SK-N-SH (cell line): ENCODE measurements around the gene EZR. TPM values are rescaled to one million over a fixed set of nuclear protein-coding genes. Genes with fewer than 3 reads are reported as not detected.

Source experiments
- CTCF ChIA-PET: fragments of 300-600, 350-600 bp; formaldehyde crosslinking; extraction: SDS; loops from one replicate; lab custom pipeline; 2021; lab: Yijun Ruan, JAX
- POLR2A ChIA-PET: fragments of 350-600 bp; sonication (Branson Sonifier 250); formaldehyde crosslinking; extraction: SDS; loops from one replicate; lab custom pipeline; 2020; ENCODE audit warnings: antibody characterized with exemption, inconsistent platforms; lab: Yijun Ruan, JAX
- DNase-seq: peaks from one replicate; pipeline ENCODE4 v3.0.0; 2012
- H2AFZ ChIP-seq: fragments of 200-600 bp; sonication (generic); 2 replicates; pipeline ENCODE4 v1.8.1; 2016; ENCODE audit warnings: antibody characterized with exemption, mild to moderate bottlenecking, low read depth
- H3F3A ChIP-seq: fragments of 200-600 bp; sonication (generic); replicated peaks from 2 replicates; pipeline ENCODE3; 2016; ENCODE audit warnings: antibody characterized with exemption, mild to moderate bottlenecking; ENCODE audit not compliant: insufficient read depth
- H3K27ac ChIP-seq, 2 experiments: fragments of 200-500 bp in 1 of 2; fragments of 200-600 bp in 1 of 2; sonication (Bioruptor generic) in 1 of 2; sonication (generic), shearing (Covaris generic) in 1 of 2; 2 replicates each; pipeline versions ENCODE4 v1.5.1 to v1.6.1; 2014 to 2016; ENCODE audit warnings: low read depth in 2 of 2, inconsistent platforms in 1 of 2, low read length in 1 of 2, mild to moderate bottlenecking in 1 of 2, mixed read lengths in 1 of 2
- H3K27me3 ChIP-seq: fragments of 200-600 bp; sonication (generic), shearing (Covaris generic); 2 replicates; pipeline ENCODE4 v1.6.1; 2016; ENCODE audit warnings: mixed run types; ENCODE audit not compliant: insufficient read depth
- H3K36me3 ChIP-seq, 2 experiments: fragments of 200-500 bp in 1 of 2; fragments of 200-600 bp in 1 of 2; sonication (Bioruptor generic) in 1 of 2; sonication (generic) in 1 of 2; replicated peaks in 1 of 2; 2 replicates each; pipeline versions ENCODE3 to v1.5.1; 2014 to 2016; ENCODE audit warnings: low read length in 1 of 2, mild to moderate bottlenecking in 1 of 2; ENCODE audit not compliant: insufficient read depth in 2 of 2, control insufficient read depth in 1 of 2
- H3K4me1 ChIP-seq, 2 experiments: fragments of 200-500 bp in 1 of 2; fragments of 200-600 bp in 1 of 2; sonication (Bioruptor generic) in 1 of 2; sonication (generic), shearing (Covaris generic) in 1 of 2; 2 replicates each; pipeline versions ENCODE4 v1.5.1 to v1.6.1; 2014 to 2016; ENCODE audit warnings: low read depth in 1 of 2, low read length in 1 of 2, mixed run types in 1 of 2; ENCODE audit not compliant: insufficient read depth in 2 of 2, control insufficient read depth in 1 of 2
- H3K4me2 ChIP-seq: fragments of 200-600 bp; sonication (generic), shearing (Covaris generic); 2 replicates; pipeline ENCODE4 v1.6.1; 2017; ENCODE audit warnings: mixed run types
- H3K4me3 ChIP-seq, 2 experiments: fragments of 200-500 bp in 1 of 2; fragments of 200-600 bp in 1 of 2; sonication (Bioruptor generic) in 1 of 2; sonication (generic), shearing (Covaris generic) in 1 of 2; 2 replicates each; pipeline versions ENCODE4 v1.5.1 to v1.8.1; 2014 to 2016; ENCODE audit warnings: low read depth in 2 of 2, inconsistent platforms in 1 of 2, low read length in 1 of 2, mild to moderate bottlenecking in 1 of 2, mixed read lengths in 1 of 2, moderate library complexity in 1 of 2
- H3K79me2 ChIP-seq: fragments of 200-600 bp; sonication (generic); 2 replicates; pipeline ENCODE4 v1.8.1; 2017; ENCODE audit warnings: mild to moderate bottlenecking; ENCODE audit not compliant: insufficient read depth
- H3K9ac ChIP-seq: fragments of 200-600 bp; sonication (generic); 2 replicates; pipeline ENCODE4 v1.6.1; 2017; ENCODE audit warnings: mixed run types
- H3K9me2 ChIP-seq: fragments of 200-600 bp; sonication (generic); 2 replicates; pipeline ENCODE4 v1.6.1; 2017; ENCODE audit warnings: mixed run types
- H3K9me3 ChIP-seq: fragments of 200-600 bp; sonication (generic); 2 replicates; pipeline ENCODE4 v1.6.1; 2017; ENCODE audit warnings: mixed run types, mild to moderate bottlenecking, moderate library complexity
- H4K20me1 ChIP-seq: fragments of 200-600 bp; sonication (generic); 2 replicates; pipeline ENCODE4 v1.6.1; 2017; ENCODE audit warnings: mild to moderate bottlenecking, mixed run types; ENCODE audit not compliant: insufficient read depth
- CHD2 ChIP-seq: fragments of 150-350 bp; IDR thresholded peaks from 2 replicates; pipeline ENCODE4 v1.6.1; 2018; ENCODE audit warnings: low read length; ENCODE audit not compliant: partially characterized antibody
- ELF1 ChIP-seq: IDR thresholded peaks from 2 replicates; pipeline ENCODE4 v1.4.0; 2012
- EP300 ChIP-seq, 2 experiments: IDR thresholded peaks; 2 replicates each; pipeline versions ENCODE4 v1.4.0 to v1.6.1; 2012; ENCODE audit warnings: borderline replicate concordance in 1 of 2, low read depth in 1 of 2, low read length in 1 of 2
- FOSL2 ChIP-seq: IDR thresholded peaks from 2 replicates; pipeline ENCODE4 v1.4.0; 2012; ENCODE audit warnings: low read depth, mild to moderate bottlenecking, moderate library complexity, borderline replicate concordance
- FOXM1 ChIP-seq: IDR thresholded peaks from 2 replicates; pipeline ENCODE4 v1.4.0; 2012; ENCODE audit warnings: low read depth, mild to moderate bottlenecking
- MXI1 ChIP-seq: IDR thresholded peaks from 2 replicates; pipeline ENCODE4 v1.6.1; 2012; ENCODE audit warnings: mild to moderate bottlenecking, low read depth, low read length, improper control_type of control experiment
- NRF1 ChIP-seq: IDR thresholded peaks from 2 replicates; pipeline ENCODE4 v1.6.1; 2012; ENCODE audit warnings: low read depth, mild to moderate bottlenecking, low read length
- SIN3A ChIP-seq: IDR thresholded peaks from 2 replicates; pipeline ENCODE4 v1.6.1; 2012; ENCODE audit warnings: low read depth, mild to moderate bottlenecking, low read length, moderate library complexity, borderline replicate concordance
- SMC3 ChIP-seq: IDR thresholded peaks from 2 replicates; pipeline ENCODE4 v1.6.1; 2012; ENCODE audit warnings: low read depth, low read length, improper control_type of control experiment
- TAF1 ChIP-seq: IDR thresholded peaks from 2 replicates; pipeline ENCODE4 v1.6.1; 2012; ENCODE audit warnings: low read depth, mild to moderate bottlenecking, low read length, moderate library complexity, borderline replicate concordance
- WGBS: methylation state at CpG from one replicate; pipeline ENCODE4 v1.1.6; 2017; ENCODE audit warnings: low lambda C conversion rate; 5-methylcytosine and 5-hydroxymethylcytosine counted together
- polyA plus RNA-seq, 3 experiments: library from polyadenylated mRNA; depleted of rRNA; stranded (reverse); fragments of >200 nt; gene quantifications; 2 replicates each; pipeline ENCODE4 v1.2.3, GENCODE V29; 2012
- TF ChIP-seq, protein P1 (sequence below): IDR thresholded peaks from 2 replicates; pipeline ENCODE4 v1.4.0; 2012; ENCODE audit warnings: low read depth, borderline replicate concordance
- TF ChIP-seq, protein P2 (sequence below): fragments of 150-350 bp; IDR thresholded peaks from 2 replicates; pipeline ENCODE4 v1.6.1; 2017; ENCODE audit warnings: antibody characterized with exemption, low read length, low read depth, borderline replicate concordance
- TF ChIP-seq, protein P3 (sequence below): IDR thresholded peaks from 2 replicates; pipeline ENCODE4 v1.4.0; 2012; ENCODE audit warnings: low read depth
- TF ChIP-seq, protein P4 (sequence below): IDR thresholded peaks from 2 replicates; pipeline ENCODE4; 2012

The EZR gene
- polyA plus RNA-seq, 1 of the 3 experiments (the other 2 are of a cell fraction) = 92.0 TPM

DNA sequence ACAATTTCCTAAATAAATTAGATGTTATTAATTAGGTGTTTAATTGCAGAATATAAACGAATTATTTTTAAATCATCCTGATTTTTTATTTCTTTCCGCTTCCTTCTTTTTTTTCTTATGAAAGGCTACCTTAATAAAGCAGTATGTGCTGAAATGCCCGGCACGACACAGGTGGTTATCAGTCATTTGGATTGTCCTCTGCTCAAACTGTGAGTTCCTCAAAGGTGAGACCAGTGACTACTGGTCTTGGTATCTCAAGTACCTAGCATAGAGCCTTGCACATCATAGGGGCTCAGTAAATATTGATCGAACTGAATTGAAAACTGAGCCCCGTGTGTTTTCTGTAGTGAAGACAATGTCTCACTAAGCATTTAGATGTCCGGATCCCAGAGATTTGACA is 9.6 kb upstream of the EZR start:
- Histone ChIP-seq H3K9ac (no peak overlapping the region), H3K36me3 (no peaks in the 10 kb centered on the region), H3F3A (no peaks in the 10 kb centered on the region), H3K9me2 (no peaks in the 10 kb centered on the region), H4K20me1 (no peaks in the 10 kb centered on the region), H3K4me1 (peaks cover 0 to 2% of the 10 kb centered on the region in 2 experiments; a peak in 1 of 4 replicates), H3K27me3 (no peaks in the 10 kb centered on the region), H3K9me3 (no peaks in the 10 kb centered on the region), H3K4me2 (no peak overlapping the region), H3K27ac (no peak overlapping the region), H3K4me3 (no peak overlapping the region), H2AFZ (no peak overlapping the region), H3K79me2 (no peaks in the 10 kb centered on the region)
- WGBS = 67% methylated on average over 7 of the region's 7 CpGs
- ChIA-PET CTCF (no interaction called here), POLR2A (no interaction called here)
- TF ChIP-seq TAF1 (no peak), FOSL2 (no peak), SIN3A (no peak), MXI1 (no peak), SMC3 (no peak), CHD2 (no peak)
- TF ChIP-seq, protein P1, sequence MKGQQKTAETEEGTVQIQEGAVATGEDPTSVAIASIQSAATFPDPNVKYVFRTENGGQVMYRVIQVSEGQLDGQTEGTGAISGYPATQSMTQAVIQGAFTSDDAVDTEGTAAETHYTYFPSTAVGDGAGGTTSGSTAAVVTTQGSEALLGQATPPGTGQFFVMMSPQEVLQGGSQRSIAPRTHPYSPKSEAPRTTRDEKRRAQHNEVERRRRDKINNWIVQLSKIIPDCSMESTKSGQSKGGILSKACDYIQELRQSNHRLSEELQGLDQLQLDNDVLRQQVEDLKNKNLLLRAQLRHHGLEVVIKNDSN = no peak
- TF ChIP-seq, protein P2, sequence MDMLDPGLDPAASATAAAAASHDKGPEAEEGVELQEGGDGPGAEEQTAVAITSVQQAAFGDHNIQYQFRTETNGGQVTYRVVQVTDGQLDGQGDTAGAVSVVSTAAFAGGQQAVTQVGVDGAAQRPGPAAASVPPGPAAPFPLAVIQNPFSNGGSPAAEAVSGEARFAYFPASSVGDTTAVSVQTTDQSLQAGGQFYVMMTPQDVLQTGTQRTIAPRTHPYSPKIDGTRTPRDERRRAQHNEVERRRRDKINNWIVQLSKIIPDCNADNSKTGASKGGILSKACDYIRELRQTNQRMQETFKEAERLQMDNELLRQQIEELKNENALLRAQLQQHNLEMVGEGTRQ = no peak
- TF ChIP-seq, protein P3, sequence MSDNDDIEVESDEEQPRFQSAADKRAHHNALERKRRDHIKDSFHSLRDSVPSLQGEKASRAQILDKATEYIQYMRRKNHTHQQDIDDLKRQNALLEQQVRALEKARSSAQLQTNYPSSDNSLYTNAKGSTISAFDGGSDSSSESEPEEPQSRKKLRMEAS = no peak
- TF ChIP-seq, protein P4, sequence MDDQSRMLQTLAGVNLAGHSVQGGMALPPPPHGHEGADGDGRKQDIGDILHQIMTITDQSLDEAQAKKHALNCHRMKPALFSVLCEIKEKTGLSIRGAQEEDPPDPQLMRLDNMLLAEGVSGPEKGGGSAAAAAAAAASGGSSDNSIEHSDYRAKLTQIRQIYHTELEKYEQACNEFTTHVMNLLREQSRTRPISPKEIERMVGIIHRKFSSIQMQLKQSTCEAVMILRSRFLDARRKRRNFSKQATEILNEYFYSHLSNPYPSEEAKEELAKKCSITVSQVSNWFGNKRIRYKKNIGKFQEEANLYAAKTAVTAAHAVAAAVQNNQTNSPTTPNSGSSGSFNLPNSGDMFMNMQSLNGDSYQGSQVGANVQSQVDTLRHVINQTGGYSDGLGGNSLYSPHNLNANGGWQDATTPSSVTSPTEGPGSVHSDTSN = no peak
- DNase-seq = no peak

- Histone ChIP-seq H3K36me3 (no peaks in the 10 kb centered on the region), H3K9me3 (no peaks in the 10 kb centered on the region), H3K9me2 (no peaks in the 10 kb centered on the region), H3K4me1 (peaks cover 0 to 2% of the 10 kb centered on the region in 2 experiments; a peak in 1 of 4 replicates), H3F3A (no peaks in the 10 kb centered on the region), H3K27ac (no peak overlapping the region), H2AFZ (no peak overlapping the region), H4K20me1 (no peaks in the 10 kb centered on the region), H3K79me2 (no peaks in the 10 kb centered on the region), H3K4me2 (no peak overlapping the region), H3K9ac (no peak overlapping the region), H3K27me3 (no peaks in the 10 kb centered on the region), H3K4me3 (no peak overlapping the region)
- CTCF ChIA-PET = interaction anchor here (1.5 kb wide), 1 partner anchor 26 kb away, joined by 3 read pairs; no protein-coding TSS in a partner anchor
- 78% methylated on average over 4 of the region's 4 CpGs for WGBS
- DNase-seq = peak; percentile 28
- POLR2A ChIA-PET = no interaction called here
- TF ChIP-seq ELF1 (no peak), FOXM1 (no peak), NRF1 (no peak), FOSL2 (no peak), EP300 (IDR thresholded peaks at IDR 0.05; ENCODE audit: borderline replicate concordance in 1 of 2, low read depth in 1 of 2, low read length in 1 of 2) (no peak)
- TF ChIP-seq, protein P1 = no peak
- TF ChIP-seq, all 33 proteins: peak for 0
Measured at GRCh38 chr6:158826819-158827501, 7.8 kb upstream of the EZR start.
